ENCODE results near the gene LATS2. TPM values are rescaled to one million over a fixed set of nuclear protein-coding genes. Genes with fewer than 3 reads are reported as not detected.
"Not testable (repeated sequence)": the region's sequence is repeated elsewhere in the genome, so short reads cannot be mapped to it uniquely, and the experiment has no call there.

Gene LATS2
- total and polyA plus RNA-seq, 2 of the 8 experiments (the other 6 are each of a cell fraction or from before 2014, with no cell fraction given), result 8.3 to 26.2 TPM

DNA sequence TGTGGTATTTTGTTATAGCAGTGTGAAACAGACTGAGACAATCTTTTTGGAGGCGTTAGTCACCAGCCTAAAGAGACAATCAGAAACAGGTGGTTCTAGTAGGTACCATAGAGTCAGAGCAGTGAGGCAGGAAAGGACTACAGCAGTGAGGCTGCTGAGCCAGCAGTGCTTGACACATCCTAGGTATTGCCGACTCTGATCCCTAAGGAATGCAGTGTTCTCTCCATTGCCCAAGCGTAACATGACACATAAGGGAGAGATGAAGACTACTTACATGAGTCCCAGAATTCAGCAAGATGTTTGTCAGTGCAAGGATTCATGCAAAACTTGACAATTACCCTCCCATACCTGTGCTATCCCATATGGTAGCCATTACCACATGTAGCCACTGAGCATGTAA, 96.5 kb downstream of the LATS2 start (continued):
- TF ChIP-seq HDAC2 (IDR thresholded peaks at IDR 0.05; ENCODE audit: borderline replicate concordance in 1 of 2, low read depth in 2 of 2, low read length in 2 of 2) (no peak), POLR2A (IDR thresholded peaks at IDR 0.05; ENCODE audit: control extremely low read depth in 1 of 2, low read depth in 2 of 2, low read length in 2 of 2) (no peak), SIN3A (conservative IDR thresholded peaks at IDR 0.05 in 1 of 2, IDR thresholded peaks at IDR 0.05 in 1 of 2; ENCODE audit: low read depth in 1 of 2, low read length in 2 of 2) (no peak), CHD2 (IDR thresholded peaks at IDR 0.05; ENCODE audit: low read length) (no peak), BRCA1 (IDR thresholded peaks at IDR 0.05; ENCODE audit: low read depth, low read length) (no peak), CBX8 (IDR thresholded peaks at IDR 0.05; ENCODE audit: borderline replicate concordance, low read depth, low read length) (no peak), SIRT6 (IDR thresholded peaks at IDR 0.05; ENCODE audit: low read length) (no peak)
- TF ChIP-seq, protein P1, sequence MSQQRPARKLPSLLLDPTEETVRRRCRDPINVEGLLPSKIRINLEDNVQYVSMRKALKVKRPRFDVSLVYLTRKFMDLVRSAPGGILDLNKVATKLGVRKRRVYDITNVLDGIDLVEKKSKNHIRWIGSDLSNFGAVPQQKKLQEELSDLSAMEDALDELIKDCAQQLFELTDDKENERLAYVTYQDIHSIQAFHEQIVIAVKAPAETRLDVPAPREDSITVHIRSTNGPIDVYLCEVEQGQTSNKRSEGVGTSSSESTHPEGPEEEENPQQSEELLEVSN (IDR thresholded peaks at IDR 0.05), result no peak

DNA sequence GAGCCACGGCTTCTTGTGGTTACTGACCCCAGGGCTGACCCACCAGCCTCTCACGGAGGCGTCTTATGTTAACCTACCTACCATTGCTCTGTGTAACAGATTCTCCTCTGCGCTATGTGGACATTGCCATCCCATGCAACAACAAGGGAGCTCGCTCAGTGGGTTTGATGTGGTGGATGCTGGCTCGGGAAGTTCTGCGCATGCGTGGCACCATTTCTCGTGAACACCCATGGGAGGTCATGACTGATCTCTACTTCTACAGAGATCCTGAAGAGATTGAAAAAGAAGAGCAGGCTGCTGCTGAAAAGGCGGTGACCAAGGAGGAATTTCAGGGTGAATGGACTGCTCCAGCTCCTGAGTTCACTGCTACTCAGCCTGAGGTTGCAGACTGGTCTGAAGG, 99.7 kb downstream of the LATS2 start:
- POLR2A ChIA-PET (ENCODE audit: partially characterized antibody); H3K9ac ChIP-seq (replicated peaks in 1 of 4; ENCODE audit: extremely low read depth in 1 of 4, low read depth in 3 of 4, low read length in 3 of 4); CTCF ChIA-PET (ENCODE audit: partially characterized antibody); H2BK5ac ChIP-seq (ENCODE audit: low read depth, low read length); H4K20me1 ChIP-seq (replicated peaks in 1 of 2; ENCODE audit: control insufficient read depth in 1 of 2, insufficient read depth in 2 of 2, low read length in 2 of 2); FAIRE-seq; H4K8ac ChIP-seq (ENCODE audit: extremely low read depth, insufficient read depth, low read length); H3K9me3 ChIP-seq (ENCODE audit: insufficient read depth in 2 of 2, low read depth in 1 of 2, low read length in 1 of 2); H2BK120ac ChIP-seq (replicated peaks; ENCODE audit: low read depth, low read length); H3K23ac ChIP-seq (ENCODE audit: insufficient read length); H3K14ac ChIP-seq (ENCODE audit: insufficient read length); H4K91ac ChIP-seq (replicated peaks; ENCODE audit: insufficient read length, low read length); H3K27me3 ChIP-seq (replicated peaks in 1 of 4; ENCODE audit: control insufficient read depth in 3 of 4, extremely low read depth in 1 of 4, insufficient read depth in 3 of 4, low read length in 3 of 4); H3K79me2 ChIP-seq (ENCODE audit: control insufficient read depth in 1 of 2, insufficient read depth in 2 of 2, low read length in 2 of 2); H3K36me3 ChIP-seq (ENCODE audit: control insufficient read depth in 2 of 4, insufficient read depth in 4 of 4, low read length in 3 of 4); H3K4me1 ChIP-seq (replicated peaks in 1 of 4; ENCODE audit: control insufficient read depth in 3 of 4, insufficient read depth in 4 of 4, low read length in 3 of 4); DNase-seq (ENCODE audit: low read depth in 1 of 2, low spot score in 2 of 2); H3K18ac ChIP-seq (ENCODE audit: extremely low read depth, low read length); H2BK15ac ChIP-seq (ENCODE audit: low read length); H2AFZ ChIP-seq (ENCODE audit: low read length); H3K23me2 ChIP-seq (ENCODE audit: low read depth, low read length); H2BK20ac ChIP-seq (ENCODE audit: low read length); H3K4me2 ChIP-seq (ENCODE audit: insufficient read depth in 1 of 2, low read depth in 2 of 2, low read length in 2 of 2); H3K4me3 ChIP-seq (ENCODE audit: extremely low read depth in 1 of 4, insufficient read depth in 2 of 4, low read depth in 3 of 4, low read length in 4 of 4); H4K5ac ChIP-seq (ENCODE audit: insufficient read length, low read depth, low read length); H2BK12ac ChIP-seq (ENCODE audit: low read depth, low read length); H3K79me1 ChIP-seq (ENCODE audit: low read depth, low read length); H3K27ac ChIP-seq (ENCODE audit: low read depth, low read length); H3K56ac ChIP-seq (replicated peaks; ENCODE audit: insufficient read length, low read depth, low read length); H2AK5ac ChIP-seq (ENCODE audit: low read depth, low read length); H3K4ac ChIP-seq (replicated peaks; ENCODE audit: insufficient read length, low read depth, low read length): not testable (repeated sequence)
- 94% methylated on average over 10 of the region's 10 CpGs; no CpG with 5 or more reads in 1 of the 2 experiments for WGBS, 2 experiments (ENCODE audit: extremely low coverage in 1 of 2, insufficient coverage in 1 of 2, insufficient read length in 1 of 2, insufficient replicate concordance in 2 of 2, low coverage in 1 of 2, low lambda C conversion rate in 2 of 2, missing lambda C conversion rate in 1 of 2)
